ENCODE results near the gene AFP. TPM values are rescaled to one million over a fixed set of nuclear protein-coding genes. Genes with fewer than 3 reads are reported as not detected.

AFP gene
- total and polyA plus RNA-seq, 2 donors (not counting 1 experiment from before 2014, with no cell fraction given): not detected

DNA sequence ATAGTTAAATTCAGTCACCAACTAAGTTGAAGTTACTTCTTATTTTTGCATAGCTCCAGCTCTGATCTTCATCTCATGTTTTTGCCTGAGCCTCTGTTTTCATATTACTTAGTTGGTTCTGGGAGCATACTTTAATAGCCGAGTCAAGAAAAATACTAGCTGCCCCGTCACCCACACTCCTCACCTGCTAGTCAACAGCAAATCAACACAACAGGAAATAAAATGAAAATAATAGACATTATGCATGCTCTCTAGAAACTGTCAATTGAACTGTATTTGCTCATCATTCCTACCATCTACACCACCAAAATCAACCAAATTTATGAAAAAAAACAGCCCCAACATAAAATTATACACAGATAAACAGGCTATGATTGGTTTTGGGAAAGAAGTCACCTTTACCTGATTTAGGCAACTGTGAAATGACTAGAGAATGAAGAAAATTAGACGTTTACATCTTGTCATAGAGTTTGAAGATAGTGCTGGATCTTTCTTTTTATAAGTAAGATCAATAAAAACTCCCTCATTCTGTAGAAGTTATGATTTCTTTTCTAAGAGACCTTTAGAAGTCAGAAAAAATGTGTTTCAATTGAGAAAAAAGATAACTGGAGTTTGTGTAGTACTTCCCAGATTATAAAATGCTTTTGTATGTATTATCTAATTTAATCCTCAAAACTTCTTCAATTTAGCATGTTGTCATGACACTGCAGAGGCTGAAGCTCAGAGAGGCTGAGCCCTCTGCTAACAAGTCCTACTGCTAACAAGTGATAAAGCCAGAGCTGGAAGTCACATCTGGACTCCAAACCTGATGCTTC, 24.9 kb upstream of the AFP start:
- TF ChIP-seq EZH2 (IDR thresholded peaks at IDR 0.05; ENCODE audit: borderline replicate concordance, insufficient read depth, low read depth, low read length, poor library complexity, severe bottlenecking): no peak
- TF ChIP-seq, protein P1, sequence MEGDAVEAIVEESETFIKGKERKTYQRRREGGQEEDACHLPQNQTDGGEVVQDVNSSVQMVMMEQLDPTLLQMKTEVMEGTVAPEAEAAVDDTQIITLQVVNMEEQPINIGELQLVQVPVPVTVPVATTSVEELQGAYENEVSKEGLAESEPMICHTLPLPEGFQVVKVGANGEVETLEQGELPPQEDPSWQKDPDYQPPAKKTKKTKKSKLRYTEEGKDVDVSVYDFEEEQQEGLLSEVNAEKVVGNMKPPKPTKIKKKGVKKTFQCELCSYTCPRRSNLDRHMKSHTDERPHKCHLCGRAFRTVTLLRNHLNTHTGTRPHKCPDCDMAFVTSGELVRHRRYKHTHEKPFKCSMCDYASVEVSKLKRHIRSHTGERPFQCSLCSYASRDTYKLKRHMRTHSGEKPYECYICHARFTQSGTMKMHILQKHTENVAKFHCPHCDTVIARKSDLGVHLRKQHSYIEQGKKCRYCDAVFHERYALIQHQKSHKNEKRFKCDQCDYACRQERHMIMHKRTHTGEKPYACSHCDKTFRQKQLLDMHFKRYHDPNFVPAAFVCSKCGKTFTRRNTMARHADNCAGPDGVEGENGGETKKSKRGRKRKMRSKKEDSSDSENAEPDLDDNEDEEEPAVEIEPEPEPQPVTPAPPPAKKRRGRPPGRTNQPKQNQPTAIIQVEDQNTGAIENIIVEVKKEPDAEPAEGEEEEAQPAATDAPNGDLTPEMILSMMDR (IDR thresholded peaks at IDR 0.05): no peak
- intact Hi-C loops (cut with micrococcal nuclease): no loop called here
- no peak overlapping the region for H3K27ac ChIP-seq (ENCODE audit: low read length in 2 of 2)
- no peak overlapping the region for H3K4me2 ChIP-seq (replicated peaks; ENCODE audit: low read depth, low read length, poor library complexity, severe bottlenecking)
- H3K4me3 ChIP-seq (ENCODE audit: control extremely low read depth in 1 of 5, extremely low read depth in 1 of 5, insufficient read depth in 1 of 5, low read depth in 2 of 5, low read length in 4 of 5): no peak overlapping the region
- H3K27ac Mint-ChIP-seq: no peak overlapping the region
- H2AFZ ChIP-seq (ENCODE audit: insufficient read depth, low read depth, low read length, poor library complexity, severe bottlenecking): no peak overlapping the region
- H3K9me3 Mint-ChIP-seq (ENCODE audit: insufficient read depth): no peaks in the 10 kb centered on the region
- peaks cover 3% of the 10 kb centered on the region for H3K27me3 Mint-ChIP-seq
- ChIA-PET POLR2A (no interaction called here), CTCF (no interaction called here)
- no peaks in the 10 kb centered on the region for H3K9me3 ChIP-seq (ENCODE audit: control extremely low read depth in 1 of 3, control insufficient read depth in 2 of 3, insufficient read depth in 1 of 3, low read length in 2 of 3)
- H4K20me1 ChIP-seq (ENCODE audit: control insufficient read depth, insufficient read depth, low read length, poor library complexity, severe bottlenecking): no peaks in the 10 kb centered on the region
- H3K27me3 ChIP-seq (replicated peaks in 1 of 4; ENCODE audit: control extremely low read depth in 1 of 4, control insufficient read depth in 3 of 4, insufficient read depth in 4 of 4, low read length in 3 of 4): no peaks in the 10 kb centered on the region
- DNase-seq (no peak), ATAC-seq (ENCODE audit: low read depth) (no peak)
- H3K4me1 ChIP-seq (ENCODE audit: control insufficient read depth in 2 of 2, insufficient read depth in 2 of 2, low read length in 2 of 2): no peaks in the 10 kb centered on the region
- 100% methylated on average over 1 of the region's 3 CpGs for WGBS (ENCODE audit: insufficient coverage)
- H3K36me3 ChIP-seq (replicated peaks in 1 of 2; ENCODE audit: control extremely low read depth in 1 of 2, control insufficient read depth in 1 of 2, extremely low read depth in 1 of 2, insufficient read depth in 2 of 2, low read length in 1 of 2): no peaks in the 10 kb centered on the region
- H3K9ac ChIP-seq (ENCODE audit: low read length): no peak overlapping the region
- H3K4me1 Mint-ChIP-seq: no peaks in the 10 kb centered on the region
- no peak overlapping the region for H3K4me3 Mint-ChIP-seq
- no peaks in the 10 kb centered on the region for H3K79me2 ChIP-seq (ENCODE audit: control insufficient read depth, insufficient read depth, low read length)

- Histone ChIP-seq H4K20me1 (ENCODE audit: control insufficient read depth, insufficient read depth, low read length, poor library complexity, severe bottlenecking) (no peaks in the 10 kb centered on the region), H3K36me3 (replicated peaks in 1 of 2; ENCODE audit: control extremely low read depth in 1 of 2, control insufficient read depth in 1 of 2, extremely low read depth in 1 of 2, insufficient read depth in 2 of 2, low read length in 1 of 2) (no peaks in the 10 kb centered on the region), H2AFZ (ENCODE audit: insufficient read depth, low read depth, low read length, poor library complexity, severe bottlenecking) (no peak overlapping the region), H3K4me3 (ENCODE audit: control extremely low read depth in 1 of 5, extremely low read depth in 1 of 5, insufficient read depth in 1 of 5, low read depth in 2 of 5, low read length in 4 of 5) (no peak overlapping the region), H3K27ac (ENCODE audit: low read length in 2 of 2) (no peak overlapping the region), H3K9me3 (ENCODE audit: control extremely low read depth in 1 of 3, control insufficient read depth in 2 of 3, insufficient read depth in 1 of 3, low read length in 2 of 3) (no peaks in the 10 kb centered on the region), H3K9ac (ENCODE audit: low read length) (no peak overlapping the region), H3K79me2 (ENCODE audit: control insufficient read depth, insufficient read depth, low read length) (no peaks in the 10 kb centered on the region), H3K27me3 (replicated peaks in 1 of 4; ENCODE audit: control extremely low read depth in 1 of 4, control insufficient read depth in 3 of 4, insufficient read depth in 4 of 4, low read length in 3 of 4) (no peaks in the 10 kb centered on the region), H3K4me1 (ENCODE audit: control insufficient read depth in 2 of 2, insufficient read depth in 2 of 2, low read length in 2 of 2) (no peaks in the 10 kb centered on the region), H3K4me2 (replicated peaks; ENCODE audit: low read depth, low read length, poor library complexity, severe bottlenecking) (no peak overlapping the region)
- no peaks in the 10 kb centered on the region for H3K9me3 Mint-ChIP-seq (ENCODE audit: insufficient read depth)
- DNase-seq: no peak
- no peaks in the 10 kb centered on the region for H3K4me1 Mint-ChIP-seq
- TF ChIP-seq EZH2 (IDR thresholded peaks at IDR 0.05; ENCODE audit: borderline replicate concordance, insufficient read depth, low read depth, low read length, poor library complexity, severe bottlenecking): no peak
- TF ChIP-seq, protein P1 (IDR thresholded peaks at IDR 0.05): no peak
- CTCF ChIA-PET: no interaction called here
- intact Hi-C loops (cut with micrococcal nuclease): no loop called here
- H3K27ac Mint-ChIP-seq: no peak overlapping the region
- POLR2A ChIA-PET: no interaction called here
- peaks cover 3% of the 10 kb centered on the region for H3K27me3 Mint-ChIP-seq
- no peak for ATAC-seq (ENCODE audit: low read depth)
- WGBS (ENCODE audit: insufficient coverage): 100% methylated on average over 5 of the region's 8 CpGs
- H3K4me3 Mint-ChIP-seq: no peak overlapping the region
Measured at GRCh38 chr4:73411731-73412414, 24.1 kb upstream of the AFP start.
